Inflammatory macrophage (primary cell): ENCODE measurements around the gene NRDC.

Source experiments
- DNase-seq, 2 donors: peaks; one replicate each; pipeline ENCODE4 v3.0.0-alpha.2; 2020 to 2022

Gene NRDC

DNA sequence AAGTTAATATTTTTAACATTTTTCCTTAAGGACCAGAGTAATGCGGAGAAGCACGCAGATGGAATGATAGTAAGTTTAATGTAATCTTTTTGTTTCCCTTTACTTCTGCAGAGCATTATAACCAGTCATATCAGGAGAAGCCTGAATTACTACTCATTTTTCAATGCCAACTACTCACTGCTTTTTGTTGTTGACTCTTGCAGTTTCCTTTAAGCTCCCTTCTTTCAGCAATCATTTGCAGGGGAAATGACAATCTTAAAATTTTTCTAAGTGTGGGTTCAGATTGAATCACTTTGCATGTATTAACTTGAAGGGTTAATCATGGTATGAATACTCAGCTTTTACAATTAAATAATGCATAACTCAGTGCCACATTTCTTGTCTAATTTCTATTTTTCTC lies 122.2 kb downstream of the NRDC start:
- no peak for DNase-seq

DNA sequence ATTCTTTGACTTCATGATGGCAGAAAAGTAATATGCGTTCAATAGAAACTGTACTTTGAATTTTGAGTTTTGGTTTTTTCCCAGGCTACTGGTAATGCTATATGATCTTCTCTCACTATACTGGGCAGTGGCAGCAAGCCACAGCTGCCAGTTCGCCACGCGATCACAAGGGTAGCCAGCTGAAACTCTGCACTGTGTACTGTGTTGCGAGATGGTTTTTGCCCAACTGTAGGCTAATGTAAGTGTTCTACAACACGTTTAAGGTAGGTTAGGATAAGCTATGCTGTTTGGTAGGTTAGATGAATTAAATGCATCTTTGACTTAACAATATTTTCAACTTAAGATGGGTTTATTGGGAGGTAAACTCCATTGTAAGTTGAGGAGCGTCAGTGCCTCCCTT lies 123.1 kb downstream of the NRDC start:
- DNase-seq = no peak

GRCh38 chr1:51754666-51755065 lies 123.9 kb downstream of the NRDC start:
- DNase-seq = no peak

DNA sequence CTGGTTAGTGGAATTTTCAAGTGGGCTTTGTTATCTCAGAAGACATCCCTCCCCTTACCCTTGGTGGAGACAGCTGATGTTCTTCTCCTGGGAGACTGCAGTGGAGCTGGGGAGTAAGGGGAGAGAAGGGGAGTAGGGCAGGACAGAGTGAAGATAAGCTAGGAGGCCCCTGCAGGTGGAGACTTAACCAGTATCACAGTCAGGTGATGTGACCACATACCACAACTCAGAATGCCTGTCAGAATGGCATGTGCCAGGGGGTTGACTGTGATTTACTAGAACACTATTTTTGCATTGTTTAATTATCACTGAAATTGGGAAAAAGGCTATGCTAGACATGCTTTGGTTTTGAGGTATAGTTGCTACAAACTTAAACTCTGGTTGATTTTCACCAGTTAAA lies 124.6 kb downstream of the NRDC start:
- no peak for DNase-seq

- no peak for DNase-seq
Observed at GRCh38 chr1:51752073-51752948, 126.2 kb downstream of the NRDC start.

DNA sequence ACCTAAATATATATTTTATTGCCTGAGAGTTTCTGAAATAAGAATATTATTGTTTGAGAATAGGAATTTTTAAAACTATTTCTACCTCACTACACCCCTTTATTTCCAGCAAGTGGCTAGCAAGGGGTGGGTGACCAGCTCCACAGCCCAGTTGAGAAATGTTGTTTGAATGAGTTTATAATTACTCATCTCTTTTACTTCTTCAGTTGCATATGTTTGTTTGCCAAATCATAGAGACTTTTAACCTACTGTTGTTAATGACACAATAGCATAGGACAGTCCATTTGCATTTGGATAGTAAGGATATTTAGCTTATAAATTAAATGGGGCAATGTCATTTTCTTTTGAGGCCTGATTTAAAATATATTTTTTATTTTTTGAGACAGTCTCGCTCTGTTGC lies 127.8 kb downstream of the NRDC start:
- peak; percentile 11 to 34 for DNase-seq

DNA sequence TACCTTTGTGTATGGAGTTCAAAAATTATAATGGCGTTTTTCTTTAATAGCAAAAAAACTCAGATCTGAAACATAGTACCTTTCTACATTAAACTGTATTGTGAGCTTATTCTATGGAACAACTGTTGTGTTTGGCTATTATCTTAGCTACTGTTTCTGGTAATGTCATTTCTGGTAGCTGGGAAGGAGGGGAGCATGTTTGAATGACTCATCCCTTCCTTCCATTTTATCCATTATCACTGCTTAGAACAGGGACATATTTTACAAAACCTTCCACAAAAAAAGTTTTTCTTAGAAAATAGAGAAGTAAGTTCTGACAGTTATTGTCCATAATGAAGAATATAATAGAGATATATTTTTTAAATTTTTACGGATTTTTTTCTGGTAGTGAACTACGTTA lies 128.3 kb downstream of the NRDC start:
- no peak for DNase-seq

DNA sequence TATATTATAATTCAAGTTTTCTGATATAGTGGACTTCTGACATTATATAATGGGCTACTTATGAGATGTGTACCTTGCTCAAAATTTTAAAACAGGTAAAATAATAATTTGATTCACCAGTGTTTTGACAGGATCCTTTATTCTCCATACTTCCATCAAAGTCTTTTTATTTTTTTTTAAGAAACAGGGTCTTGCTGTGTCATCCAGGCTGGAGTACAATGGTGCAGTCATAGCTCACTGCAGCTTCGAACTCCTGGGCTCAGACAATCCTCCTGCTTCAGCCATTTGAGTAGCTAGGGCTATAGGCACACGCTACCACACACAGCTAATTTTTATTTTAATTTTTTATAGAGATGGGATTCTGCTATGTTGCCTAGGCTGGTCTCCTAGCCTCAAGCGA lies 129.4 kb downstream of the NRDC start:
- DNase-seq = no peak

- DNase-seq = no peak
Observed at GRCh38 chr1:51745304-51745570, 133.3 kb downstream of the NRDC start.

GRCh38 chr1:51744506-51745303 lies 133.8 kb downstream of the NRDC start:
- no peak for DNase-seq

DNA sequence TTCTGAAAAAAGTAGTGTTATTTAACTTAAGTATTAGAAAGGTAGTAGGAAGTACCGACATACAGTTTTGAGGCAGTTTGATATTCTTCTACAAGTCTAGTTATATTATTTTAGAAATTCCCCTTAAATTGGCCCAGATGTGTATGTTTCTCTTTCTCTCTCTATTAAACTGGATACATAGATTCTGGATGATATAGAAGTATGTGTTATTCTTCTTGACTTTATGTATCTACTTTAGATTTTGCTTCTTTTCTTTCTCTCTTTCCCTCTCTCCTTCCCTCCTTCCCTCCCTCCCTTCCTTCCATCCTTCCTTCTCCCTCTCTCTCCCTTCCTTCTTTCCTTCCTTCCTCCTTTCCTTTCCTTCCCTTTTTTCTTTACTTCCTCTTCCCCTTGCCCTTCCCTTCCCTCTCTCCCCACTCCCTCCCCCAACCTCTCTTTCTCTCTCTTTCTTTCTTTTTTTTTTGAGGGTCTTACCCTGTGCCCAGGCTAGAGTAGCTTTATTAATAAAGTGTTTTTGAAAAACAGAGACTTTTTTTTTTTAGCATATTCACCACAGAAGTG lies 137.3 kb downstream of the NRDC start:
- DNase-seq = no peak

DNA sequence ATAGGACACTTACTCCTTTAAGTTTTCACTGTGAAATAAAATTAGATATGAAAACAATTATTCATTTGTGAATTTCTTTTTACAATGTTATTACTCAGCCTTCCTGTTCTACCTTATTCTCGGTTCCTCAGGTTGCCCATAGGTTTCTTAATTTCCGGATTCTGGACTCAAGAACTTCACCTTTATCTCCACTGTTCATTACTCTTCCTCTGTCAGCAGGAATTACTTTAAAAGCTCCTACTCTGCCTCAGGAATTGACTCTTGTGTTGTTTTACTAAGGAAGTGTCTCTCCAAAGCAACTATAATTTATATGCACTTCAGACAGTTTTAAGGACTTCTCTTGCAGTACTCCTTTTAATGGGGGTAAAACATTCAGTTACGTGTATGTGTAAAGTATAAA lies 137.9 kb downstream of the NRDC start:
- DNase-seq = no peak
